Subcutaneous adipose tissue (tissue), 4 donors: ENCODE results near the gene CCDC40. TPM values are rescaled to one million over a fixed set of nuclear protein-coding genes. Genes with fewer than 3 reads are reported as not detected.

Experiments used
- total RNA-seq, 4 donors: library from RNA; depleted of rRNA; stranded (reverse); fragments of >200 nt; gene quantifications; one replicate each; pipeline ENCODE4 v1.1.0, GENCODE V29; 2016
- TF ChIP-seq, protein P1 (sequence below): fragments of 450-650 bp; IDR thresholded peaks from one replicate; pipeline ENCODE4 v1.5.1; 2016; ENCODE audit warnings: low read depth, mild to moderate bottlenecking, control low read depth, antibody characterized with exemption, moderate library complexity

The CCDC40 gene
- total RNA-seq, 4 donors from 2014 or later = 3.1 to 5.5 (median 4.6) TPM

- TF ChIP-seq, protein P1, sequence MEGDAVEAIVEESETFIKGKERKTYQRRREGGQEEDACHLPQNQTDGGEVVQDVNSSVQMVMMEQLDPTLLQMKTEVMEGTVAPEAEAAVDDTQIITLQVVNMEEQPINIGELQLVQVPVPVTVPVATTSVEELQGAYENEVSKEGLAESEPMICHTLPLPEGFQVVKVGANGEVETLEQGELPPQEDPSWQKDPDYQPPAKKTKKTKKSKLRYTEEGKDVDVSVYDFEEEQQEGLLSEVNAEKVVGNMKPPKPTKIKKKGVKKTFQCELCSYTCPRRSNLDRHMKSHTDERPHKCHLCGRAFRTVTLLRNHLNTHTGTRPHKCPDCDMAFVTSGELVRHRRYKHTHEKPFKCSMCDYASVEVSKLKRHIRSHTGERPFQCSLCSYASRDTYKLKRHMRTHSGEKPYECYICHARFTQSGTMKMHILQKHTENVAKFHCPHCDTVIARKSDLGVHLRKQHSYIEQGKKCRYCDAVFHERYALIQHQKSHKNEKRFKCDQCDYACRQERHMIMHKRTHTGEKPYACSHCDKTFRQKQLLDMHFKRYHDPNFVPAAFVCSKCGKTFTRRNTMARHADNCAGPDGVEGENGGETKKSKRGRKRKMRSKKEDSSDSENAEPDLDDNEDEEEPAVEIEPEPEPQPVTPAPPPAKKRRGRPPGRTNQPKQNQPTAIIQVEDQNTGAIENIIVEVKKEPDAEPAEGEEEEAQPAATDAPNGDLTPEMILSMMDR = no peak
Measured at GRCh38 chr17:80008383-80008840, 28.0 kb upstream of the CCDC40 start.

DNA sequence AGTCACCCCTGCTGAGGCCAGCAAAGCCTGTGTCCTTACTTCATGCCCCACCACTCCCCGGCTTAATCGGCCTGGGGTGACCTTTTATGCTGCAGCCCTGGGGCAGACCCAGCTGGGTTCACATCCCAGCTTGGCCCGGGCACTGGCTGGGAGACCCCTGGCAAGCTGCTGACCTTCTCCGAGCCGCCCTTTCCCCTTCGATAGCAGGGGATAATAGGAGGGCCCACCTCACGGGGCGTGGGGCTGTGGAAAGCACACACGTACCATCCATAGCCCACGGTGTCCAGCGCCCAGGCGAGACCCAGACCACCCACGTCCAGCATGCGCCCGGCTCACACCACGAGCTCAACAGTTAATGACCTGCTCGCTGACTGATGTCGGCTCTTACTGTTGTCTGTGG is 27.6 kb upstream of the CCDC40 start:
- TF ChIP-seq, protein P1 = no peak

DNA sequence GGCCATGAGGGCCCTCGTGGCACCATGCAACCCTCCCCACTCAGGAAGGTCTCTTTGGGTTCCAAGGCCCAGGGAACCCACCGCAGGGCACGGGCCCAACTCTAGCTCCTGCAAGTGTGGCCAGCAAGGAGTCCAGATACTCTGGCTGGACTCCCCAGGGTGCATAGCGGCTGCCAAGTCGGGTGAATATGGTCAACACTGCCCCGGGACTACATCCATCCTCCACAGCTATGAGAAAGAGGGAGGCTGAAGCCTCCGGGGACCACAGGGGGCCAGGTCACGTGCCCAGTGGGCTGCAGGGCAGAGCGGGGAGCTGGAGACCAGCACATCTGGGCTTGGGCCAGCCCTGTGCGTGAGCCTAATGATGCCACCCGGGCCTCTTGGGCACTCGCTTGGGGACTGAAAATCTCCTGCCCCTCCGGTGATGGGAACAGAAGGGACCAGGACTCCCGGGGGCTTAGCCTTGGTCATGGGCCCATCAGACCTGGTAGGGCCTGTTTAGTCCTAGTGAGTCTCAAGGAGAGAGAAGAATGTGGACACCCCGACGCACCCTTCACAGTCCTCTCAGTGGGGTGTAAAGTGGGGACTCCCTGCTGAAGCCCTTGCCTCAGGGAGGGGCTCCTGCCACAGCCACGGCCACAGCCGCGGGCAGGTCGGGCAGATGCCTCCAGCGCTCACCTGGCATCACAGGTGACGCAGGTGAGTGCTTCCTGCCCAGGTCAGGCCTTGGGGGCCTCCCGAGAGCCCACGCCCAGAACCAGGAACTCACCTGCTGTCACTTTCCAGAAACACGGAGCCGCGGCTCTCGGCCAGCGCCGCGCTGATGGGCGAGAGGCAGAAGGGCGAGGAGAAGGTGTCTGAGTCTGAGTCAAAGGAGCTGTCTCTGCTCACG is 26.8 kb upstream of the CCDC40 start:
- TF ChIP-seq, protein P1 = no peak

DNA sequence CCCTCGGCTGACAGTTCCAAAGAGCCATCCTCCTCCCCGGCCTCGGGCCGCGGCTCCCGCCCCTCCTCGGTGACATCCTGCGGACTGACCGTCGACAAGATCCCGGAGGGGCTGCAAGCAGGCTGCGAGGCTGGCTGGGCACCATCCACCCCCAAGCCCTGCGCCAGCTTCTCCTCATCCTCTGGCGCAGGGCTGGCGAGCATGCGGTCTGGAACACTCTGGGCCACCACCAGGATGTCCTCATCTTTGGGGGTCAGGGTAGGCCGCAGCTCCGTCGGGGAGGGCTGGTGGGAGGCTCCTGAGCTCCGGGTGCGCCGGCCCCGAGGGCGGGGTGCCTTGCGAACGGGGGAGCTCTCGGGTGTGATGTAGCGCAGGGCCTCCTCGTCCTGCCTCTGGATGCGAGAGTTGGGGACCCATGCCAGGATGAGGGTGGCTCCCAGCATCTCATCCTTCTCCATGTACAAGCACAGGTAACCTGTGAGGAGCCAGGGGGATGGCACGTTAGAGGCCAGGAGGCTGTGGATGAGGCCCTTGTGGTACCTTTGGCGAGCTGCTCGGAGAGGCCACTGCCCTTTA is 26.1 kb upstream of the CCDC40 start:
- TF ChIP-seq, protein P1 = no peak

- TF ChIP-seq, protein P1 = no peak
Measured at GRCh38 chr17:80011989-80012555, 24.4 kb upstream of the CCDC40 start.

DNA sequence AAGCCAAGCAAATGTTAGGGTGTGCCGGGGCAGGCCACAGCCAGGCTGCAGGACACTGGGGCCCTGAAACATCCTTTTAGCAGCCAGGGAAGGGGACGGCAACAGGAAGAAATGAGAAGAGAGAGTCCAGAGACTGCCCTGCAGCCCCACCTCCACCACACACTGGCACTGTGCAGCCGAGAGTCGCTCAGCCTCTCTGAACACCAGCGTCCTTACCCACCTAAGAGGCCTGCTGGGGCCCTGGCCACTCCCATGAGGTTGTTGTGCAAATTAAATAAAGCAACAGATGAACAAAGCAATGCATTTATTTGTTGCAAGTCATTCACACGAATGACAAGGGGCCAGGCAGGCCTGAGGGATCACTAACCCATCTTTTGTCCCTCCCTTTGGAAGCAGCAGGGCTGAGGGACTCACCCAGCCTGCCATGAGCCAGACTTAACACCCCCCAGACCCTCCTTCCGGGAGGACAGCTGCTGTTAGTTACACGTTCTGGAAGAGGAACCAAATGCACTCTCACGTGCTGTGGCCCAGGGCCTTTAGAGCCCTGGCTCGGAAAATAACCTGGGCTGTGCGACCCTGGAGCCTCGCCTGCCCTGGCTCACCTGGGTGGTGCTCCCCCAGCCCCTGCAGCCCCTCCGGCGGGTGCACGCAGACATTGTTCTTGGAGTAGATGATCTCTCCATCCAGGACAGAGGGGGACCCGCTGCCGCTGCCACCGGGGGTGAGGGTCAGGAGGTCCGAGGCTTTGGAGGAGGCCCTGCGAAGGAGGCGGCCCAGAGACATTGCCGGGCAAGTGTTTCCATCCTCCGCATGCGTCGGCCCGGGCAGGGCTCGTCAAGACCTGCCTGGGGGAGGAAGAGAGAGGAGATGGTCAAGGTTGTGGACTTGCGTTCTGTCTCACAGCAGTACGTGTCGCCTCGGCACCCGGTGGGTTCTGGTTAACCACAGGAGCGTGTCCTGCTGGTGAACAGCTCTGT is 23.4 kb upstream of the CCDC40 start:
- TF ChIP-seq, protein P1 = no peak
